Esophagus muscularis mucosa (tissue), 4 donors: ENCODE measurements around the gene DDR2. TPM values are rescaled to one million over a fixed set of nuclear protein-coding genes. Genes with fewer than 3 reads are reported as not detected.
A peak's percentile ranks its signal among the peaks of the same experiment; 100 is the strongest.

Source experiments
- DNase-seq: peaks from one replicate; pipeline ENCODE4 v3.0.0-alpha.2; 2017; ENCODE audit errors: extremely low spot score
- H3K27ac ChIP-seq, 4 donors: fragments of 200-600 bp; sonication (generic); replicated peaks in 1 of 4; 1 replicate in 3 of 4; 2 replicates in 1 of 4; pipeline ENCODE4 v1.5.1; 2016 to 2019; ENCODE audit warnings: mild to moderate bottlenecking in 1 of 4
- H3K27me3 ChIP-seq, 4 donors: fragments of 200-600 bp; sonication (generic); one replicate each; pipeline versions ENCODE4 v1.5.1 to v1.6.0; 2016 to 2019
- H3K36me3 ChIP-seq, 4 donors: fragments of 200-600 bp; sonication (generic); one replicate each; pipeline ENCODE4 v1.5.1; 2016 to 2019
- H3K4me1 ChIP-seq, 4 donors: fragments of 200-600 bp; sonication (generic); one replicate each; pipeline ENCODE4 v1.5.1; 2016 to 2019
- H3K4me3 ChIP-seq, 4 donors: fragments of 200-600 bp; sonication (generic); 1 replicate in 2 of 4; 2 replicates in 2 of 4; pipeline ENCODE4 v1.5.1; 2016 to 2019; ENCODE audit warnings: mild to moderate bottlenecking in 4 of 4, moderate library complexity in 1 of 4
- H3K9me3 ChIP-seq, 4 donors: fragments of 200-600 bp; sonication (generic); 1 replicate in 3 of 4; 2 replicates in 1 of 4; pipeline ENCODE4 v1.5.1; 2016 to 2019
- CTCF ChIP-seq, 3 experiments: fragments of 200-600 bp in 2 of 3; fragments of 450-650 bp in 1 of 3; sonication (generic) in 2 of 3; IDR thresholded peaks; one replicate each; pipeline ENCODE4 v1.5.1; 2017 to 2019; ENCODE audit warnings: antibody characterized with exemption in 3 of 3, mild to moderate bottlenecking in 2 of 3, moderate library complexity in 1 of 3
- EP300 ChIP-seq: sonication (generic); formaldehyde crosslinking; IDR thresholded peaks from one replicate; pipeline ENCODE4 v1.6.1; 2017; ENCODE audit warnings: antibody characterized with exemption
- POLR2A ChIP-seq: fragments of 450-650 bp; IDR thresholded peaks from one replicate; pipeline ENCODE4 v1.6.1; 2017; ENCODE audit warnings: antibody characterized with exemption, moderate library complexity, mild to moderate bottlenecking, low read depth
- POLR2AphosphoS5 ChIP-seq, 2 donors: sonication (generic); formaldehyde crosslinking; IDR thresholded peaks; one replicate each; pipeline ENCODE4 v1.6.1; 2017; ENCODE audit warnings: antibody characterized with exemption in 2 of 2
- WGBS: methylation state at CpG from one replicate; pipeline ENCODE4 v1.1.5; 2018; 5-methylcytosine and 5-hydroxymethylcytosine counted together
- intact Hi-C: fragments of 100-400 bp; cut with DNase I; formaldehyde crosslinking; loops from one replicate; pipeline ENCODE4 v1.15.1; 2023
- total RNA-seq, 4 donors: library from RNA; depleted of rRNA; stranded (reverse); fragments of >200 nt; gene quantifications; one replicate each; pipeline versions ENCODE4 v1.1.0 to v1.2.1, GENCODE V29; 2016

DDR2 gene
- total RNA-seq, 4 donors from 2014 or later, result 143 to 194 (median 175) TPM

DNA sequence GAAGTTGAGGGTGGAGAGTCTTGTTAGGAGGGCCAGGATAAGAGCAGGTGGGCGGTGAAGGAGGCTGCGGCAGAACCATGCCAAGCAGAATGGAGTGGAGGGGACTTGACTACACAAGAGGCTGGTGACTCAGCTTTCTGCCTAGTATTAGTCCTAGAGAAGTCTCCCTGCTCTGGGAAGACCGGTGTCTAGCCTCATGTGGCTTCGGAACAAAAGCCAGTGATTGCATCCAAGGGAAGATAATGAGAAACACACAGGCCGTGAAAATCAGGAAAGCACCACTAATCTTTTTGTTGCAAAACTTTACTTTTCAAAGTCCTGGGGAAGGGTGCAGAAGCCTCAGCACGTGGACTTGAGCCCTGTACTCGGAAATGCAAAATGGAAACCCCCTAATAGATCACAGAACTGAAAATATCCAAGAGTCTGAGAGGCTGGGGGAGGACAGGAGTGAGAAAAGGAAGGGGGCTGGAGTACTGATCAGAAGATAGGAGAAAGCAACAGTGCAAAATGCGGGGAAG, 31.4 kb downstream of the DDR2 start:
- intact Hi-C loops, result no loop called here
- H3K27me3 ChIP-seq, result no peaks in the 10 kb centered on the region
- H3K36me3 ChIP-seq, result peaks cover 0 to 4% (median 1%) of the 10 kb centered on the region in 4 donors
- no peak overlapping the region for H3K4me3 ChIP-seq
- peak; percentile 91 for DNase-seq
- no peak for TF ChIP-seq POLR2AphosphoS5 (IDR thresholded peaks at IDR 0.05)
- TF ChIP-seq EP300, result no peak
- no peak for TF ChIP-seq POLR2A
- no peak for TF ChIP-seq CTCF (IDR thresholded peaks at IDR 0.05)
- WGBS, result 37% methylated on average over 8 of the region's 8 CpGs
- H3K27ac ChIP-seq, result peak overlapping the region in 1 of 4 donors; percentile 25
- no peaks in the 10 kb centered on the region for H3K9me3 ChIP-seq
- peaks cover 5 to 54% (median 52%) of the 10 kb centered on the region in 4 donors for H3K4me1 ChIP-seq

DNA sequence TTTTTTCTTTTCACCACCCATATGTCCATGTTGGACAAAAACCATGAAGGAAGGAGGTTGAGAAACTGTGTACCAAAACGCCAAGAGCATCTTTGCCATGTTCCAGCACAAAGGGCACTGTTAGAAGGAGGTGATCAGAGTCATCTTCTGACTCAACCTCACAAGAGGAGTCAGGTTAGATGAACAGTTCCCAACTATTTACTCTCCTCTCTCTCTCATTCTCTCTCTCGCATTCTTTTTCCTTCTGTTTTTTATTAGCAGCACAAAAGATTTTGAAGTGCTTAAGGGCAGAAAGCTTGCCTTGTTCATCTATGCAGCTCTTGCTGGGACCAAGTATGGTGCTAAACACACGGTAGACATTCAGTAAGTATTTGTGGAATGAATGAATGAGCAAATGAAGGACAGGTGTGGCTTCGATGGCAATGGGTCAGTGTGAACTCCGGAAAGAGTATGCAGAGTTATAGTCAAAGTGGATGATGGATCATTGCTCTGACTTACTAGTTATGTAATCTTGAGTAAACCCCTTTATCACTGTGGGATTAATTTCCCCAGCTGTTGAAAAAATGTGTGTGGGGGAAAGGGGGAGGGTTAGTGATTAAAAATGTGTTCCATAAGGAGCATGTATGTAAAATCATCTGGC, 33.9 kb downstream of the DDR2 start:
- no peak overlapping the region for H3K27ac ChIP-seq
- H3K36me3 ChIP-seq, result no peaks in the 10 kb centered on the region
- peaks cover 10 to 61% (median 52%) of the 10 kb centered on the region in 4 donors for H3K4me1 ChIP-seq
- intact Hi-C loops, result no loop called here
- DNase-seq, result peak; percentile 17
- WGBS, result 34% methylated on average over 5 of the region's 5 CpGs
- no peak for TF ChIP-seq CTCF (IDR thresholded peaks at IDR 0.05)
- no peak for TF ChIP-seq POLR2AphosphoS5 (IDR thresholded peaks at IDR 0.05)
- no peak for TF ChIP-seq EP300
- no peak for TF ChIP-seq POLR2A
- H3K4me3 ChIP-seq, result no peak overlapping the region
- no peaks in the 10 kb centered on the region for H3K27me3 ChIP-seq
- H3K9me3 ChIP-seq, result no peaks in the 10 kb centered on the region

DNA sequence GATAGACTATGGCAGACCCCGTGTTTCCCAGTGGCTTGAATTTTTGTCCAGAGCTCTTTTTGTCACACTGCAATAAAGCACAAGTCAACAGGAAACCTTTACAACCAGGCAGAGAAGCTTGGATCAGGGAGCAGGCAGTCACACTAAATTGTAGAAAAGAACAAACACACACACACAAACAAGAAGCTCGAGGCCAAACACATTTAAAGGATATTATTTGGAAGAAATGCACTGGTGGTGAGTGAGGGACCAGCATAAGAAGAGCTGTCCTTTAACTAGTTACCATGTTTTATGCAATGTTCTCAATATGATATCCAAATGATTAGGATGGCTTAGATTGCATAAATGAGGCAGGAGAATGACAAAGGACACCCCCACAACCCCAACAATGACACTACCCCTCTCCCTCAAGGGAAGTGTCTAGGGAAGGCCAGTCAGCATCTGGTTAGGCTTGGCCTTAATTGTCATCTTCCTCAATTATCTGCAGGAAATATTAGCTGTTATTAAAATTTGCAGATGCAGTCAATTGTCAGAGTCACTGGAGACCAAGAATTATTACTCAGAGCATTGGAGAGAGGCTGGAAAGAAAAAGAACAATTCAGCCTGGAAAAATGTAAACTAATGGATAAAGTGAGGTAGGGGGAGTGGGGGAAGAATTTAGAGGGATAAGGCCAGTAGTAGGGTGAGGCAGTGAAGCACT, 35.3 kb downstream of the DDR2 start:
- Histone ChIP-seq H3K9me3 (no peaks in the 10 kb centered on the region), H3K27me3 (no peaks in the 10 kb centered on the region), H3K4me3 (no peak overlapping the region), H3K36me3 (no peaks in the 10 kb centered on the region), H3K4me1 (peaks cover 17 to 70% (median 66%) of the 10 kb centered on the region in 4 donors), H3K27ac (no peak overlapping the region)
- peak; percentile 55 for DNase-seq
- TF ChIP-seq POLR2AphosphoS5 (IDR thresholded peaks at IDR 0.05), result no peak
- no peak for TF ChIP-seq CTCF (IDR thresholded peaks at IDR 0.05)
- TF ChIP-seq EP300, result no peak
- no peak for TF ChIP-seq POLR2A
- WGBS, result 70% methylated on average over 2 of the region's 2 CpGs
- intact Hi-C loops, result no loop called here

GRCh38 chr1:162670928-162671663, 38.8 kb downstream of the DDR2 start:
- Histone ChIP-seq H3K27me3 (no peaks in the 10 kb centered on the region), H3K27ac (peak overlapping the region; percentile 59 to 83 (median 68)), H3K36me3 (no peaks in the 10 kb centered on the region), H3K4me3 (no peak overlapping the region), H3K9me3 (no peaks in the 10 kb centered on the region), H3K4me1 (peaks cover 25 to 81% (median 67%) of the 10 kb centered on the region in 4 donors)
- whole genome bisulfite sequencing, result 66% methylated on average over 6 of the region's 8 CpGs
- TF ChIP-seq EP300, result no peak
- TF ChIP-seq POLR2AphosphoS5 (IDR thresholded peaks at IDR 0.05), result peak; percentile 25 to 38
- TF ChIP-seq CTCF (IDR thresholded peaks at IDR 0.05), result no peak
- DNase-seq, result no peak
- intact Hi-C loops, result no loop called here
